IPS DF 6.9 (cell line): ENCODE data around the gene CBR1.

ENCODE experiments used
- DNase-seq: peaks from one replicate; pipeline ENCODE4 v3.0.0-alpha.2; 2013; ENCODE audit warnings: low read depth, low spot score
- H3K27ac ChIP-seq: one replicate; pipeline ENCODE4 v1.5.1; 2013; ENCODE audit warnings: low read length, control low read depth
- H3K27me3 ChIP-seq: 2 replicates; pipeline ENCODE4 v1.6.1; 2013; ENCODE audit warnings: mild to moderate bottlenecking, low read length; ENCODE audit not compliant: control insufficient read depth, insufficient read depth
- H3K36me3 ChIP-seq: 2 replicates; pipeline ENCODE4 v1.6.1; 2013; ENCODE audit warnings: low read length; ENCODE audit not compliant: control insufficient read depth, insufficient read depth
- H3K4me1 ChIP-seq: 2 replicates; pipeline ENCODE4 v1.6.1; 2013; ENCODE audit warnings: low read length; ENCODE audit not compliant: control insufficient read depth, insufficient read depth
- H3K4me3 ChIP-seq: 2 replicates; pipeline ENCODE4 v1.5.1; 2013; ENCODE audit warnings: mild to moderate bottlenecking, low read length
- H3K9me3 ChIP-seq: 2 replicates; pipeline ENCODE4 v1.6.1; 2013; ENCODE audit warnings: low read length, inconsistent platforms; ENCODE audit not compliant: control insufficient read depth, insufficient read depth
- WGBS: extraction: QIAGEN DNeasy Blood & Tissue Kit; methylation state at CpG from one replicate; pipeline ENCODE4 v1.1.7; 2013; ENCODE audit warnings: mixed read lengths, missing lambda C conversion rate; ENCODE audit not compliant: insufficient read length, insufficient coverage; 5-methylcytosine and 5-hydroxymethylcytosine counted together

Gene CBR1

DNA sequence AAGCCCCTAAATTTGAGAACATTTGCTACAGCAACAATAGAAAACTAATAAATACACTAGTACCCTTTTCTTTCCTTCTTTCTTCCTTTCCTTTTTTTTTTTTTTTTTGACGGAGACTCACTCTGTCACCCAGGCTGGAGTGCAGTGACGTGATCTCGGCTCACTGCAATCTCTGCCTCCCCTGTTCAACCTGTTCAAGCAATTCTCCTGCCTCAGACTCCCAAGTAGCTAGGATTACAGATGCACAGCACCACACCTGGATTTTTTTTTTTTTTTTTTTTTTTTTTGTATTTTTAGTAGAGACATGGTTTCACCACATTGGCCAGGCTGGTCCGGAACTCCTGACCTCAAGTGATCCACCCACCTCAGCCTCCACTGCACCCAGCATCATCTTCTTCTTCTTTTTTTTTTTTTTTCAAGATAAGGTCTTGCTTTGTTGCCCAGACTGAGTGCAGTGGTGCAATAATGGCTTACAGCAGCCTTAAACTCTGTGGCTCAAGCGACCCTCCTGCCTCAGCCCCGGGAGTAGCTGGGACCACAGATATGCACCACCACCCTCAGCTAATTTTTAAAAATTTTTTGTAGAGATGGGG, 45.4 kb downstream of the CBR1 start:
- no CpG with 5 or more reads among the region's 6 CpGs for WGBS
- DNase-seq: no peak

DNA sequence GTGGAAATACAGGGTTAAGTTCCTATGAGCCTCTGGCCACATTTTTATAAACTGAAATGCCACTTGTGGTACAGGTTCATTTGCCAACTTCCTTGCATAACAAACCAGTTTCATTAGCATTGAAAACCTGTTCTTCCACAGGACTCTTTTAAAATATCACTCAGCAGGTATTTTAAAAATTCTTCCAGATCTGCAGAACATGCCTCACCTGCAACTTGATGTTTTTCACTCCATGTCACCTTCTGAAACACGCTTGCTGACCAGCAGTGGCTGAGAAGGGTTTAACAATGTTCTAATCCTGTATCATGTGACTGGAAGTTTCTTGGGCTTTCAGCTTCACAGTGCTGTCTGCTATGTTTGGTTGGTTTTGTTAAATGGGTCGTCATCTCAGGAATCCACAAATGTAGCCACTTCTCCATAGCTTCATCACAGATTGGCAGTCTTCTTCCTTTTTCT, 47.5 kb downstream of the CBR1 start:
- no peak overlapping the region for H3K4me3 ChIP-seq
- no peak overlapping the region for H3K27ac ChIP-seq
- no CpG with 5 or more reads among the region's 2 CpGs for WGBS
- H3K36me3 ChIP-seq: peaks cover 2% of the 10 kb centered on the region; the same call in 1 of the 2 replicates
- no peak for DNase-seq
- no peaks in the 10 kb centered on the region; the same call in 1 of the 2 replicates for H3K4me1 ChIP-seq
- H3K9me3 ChIP-seq: no peaks in the 10 kb centered on the region
- H3K27me3 ChIP-seq: no peaks in the 10 kb centered on the region

More for the DNA sequence above, 45.4 kb downstream of the CBR1 start:
- H3K4me3 ChIP-seq: no peak overlapping the region
- peaks cover 2% of the 10 kb centered on the region; the same call in 1 of the 2 replicates for H3K36me3 ChIP-seq
- H3K27ac ChIP-seq: no peak overlapping the region
- H3K9me3 ChIP-seq: no peaks in the 10 kb centered on the region
- no peaks in the 10 kb centered on the region; the same call in none of the 2 replicates for H3K4me1 ChIP-seq
- H3K27me3 ChIP-seq: no peaks in the 10 kb centered on the region

DNA sequence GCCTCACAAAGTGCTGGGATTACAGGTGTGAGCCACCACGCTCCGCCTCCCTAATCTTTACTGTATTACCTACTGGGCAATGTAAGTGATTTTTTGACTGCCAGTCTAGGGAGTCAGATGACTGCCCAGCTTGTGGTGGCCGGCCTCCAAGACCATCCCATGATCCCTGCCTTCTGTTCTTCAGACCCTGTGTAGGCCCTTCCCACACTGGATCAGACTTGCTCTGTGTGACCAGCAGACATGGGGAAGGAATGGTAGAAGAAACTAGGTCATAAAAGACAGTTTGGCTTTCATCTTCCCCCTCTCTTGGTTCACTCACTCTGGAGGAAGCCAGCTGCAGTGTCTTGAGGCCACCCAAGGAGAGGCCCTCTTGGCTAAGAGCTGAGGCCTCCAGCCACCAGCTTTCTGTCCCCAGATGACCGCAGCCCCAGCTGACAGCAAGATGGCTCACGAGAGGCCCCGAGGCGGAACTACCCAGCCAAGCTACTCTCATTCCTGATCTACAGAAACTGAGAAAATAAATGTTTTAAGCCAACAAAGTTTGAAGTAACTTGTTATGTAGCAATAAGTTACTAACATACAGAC, 50.6 kb downstream of the CBR1 start:
- H3K4me3 ChIP-seq: no peak overlapping the region
- H3K27me3 ChIP-seq: no peaks in the 10 kb centered on the region
- no peaks in the 10 kb centered on the region for H3K9me3 ChIP-seq
- H3K4me1 ChIP-seq: no peaks in the 10 kb centered on the region
- no CpG with 5 or more reads among the region's 7 CpGs for WGBS
- no peaks in the 10 kb centered on the region for H3K36me3 ChIP-seq
- DNase-seq: no peak
- no peak overlapping the region for H3K27ac ChIP-seq
